Naive thymus-derived CD4-positive, alpha-beta T cell (primary cell): ENCODE data around the gene LAYN. TPM values are rescaled to one million over a fixed set of nuclear protein-coding genes. Genes with fewer than 3 reads are reported as not detected.

Experiments
- ATAC-seq: fragments of 150-1000 bp; cut with Tn5 transposase; 2 replicates; pipeline ENCODE4 v1.10.0; 2021; ENCODE audit warnings: mild to moderate bottlenecking, moderate library complexity
- CTCF ChIA-PET: fragments of 350-600 bp; sonication (Branson Sonifier 250); formaldehyde crosslinking; loops from one replicate; lab custom pipeline; 2021; ENCODE audit warnings: antibody characterized with exemption; lab: Charles Lee
- POLR2A ChIA-PET: fragments of 350-600 bp; sonication (Branson Sonifier 250); formaldehyde crosslinking; loops from one replicate; lab custom pipeline; 2021; ENCODE audit warnings: antibody characterized with exemption, inconsistent platforms; lab: Charles Lee
- DNase-seq, 9 donors: peaks; one replicate each; pipeline versions ENCODE4 v3.0.0 to v3.0.0-alpha.2; 2020 to 2022; ENCODE audit warnings: mixed read lengths in 1 of 9
- H3K27ac ChIP-seq: one replicate; pipeline ENCODE4 v1.7.0; 2013; ENCODE audit warnings: mild to moderate bottlenecking, low read depth, low read length, moderate library complexity
- H3K27me3 ChIP-seq, 2 donors: one replicate each; pipeline ENCODE4 v1.7.0; 2013; ENCODE audit warnings: low read length in 2 of 2, mild to moderate bottlenecking in 2 of 2, moderate library complexity in 2 of 2; ENCODE audit not compliant: control insufficient read depth in 2 of 2, insufficient read depth in 2 of 2
- H3K36me3 ChIP-seq, 3 experiments: 1 replicate in 2 of 3; 2 replicates in 1 of 3; pipeline ENCODE4 v1.7.0; 2013; ENCODE audit warnings: low read length in 3 of 3, mild to moderate bottlenecking in 3 of 3, moderate library complexity in 1 of 3; ENCODE audit not compliant: insufficient read depth in 3 of 3, control insufficient read depth in 2 of 3
- H3K4me1 ChIP-seq, 2 donors: one replicate each; pipeline ENCODE4 v1.7.0; 2013; ENCODE audit warnings: low read length in 2 of 2, mild to moderate bottlenecking in 2 of 2, moderate library complexity in 1 of 2; ENCODE audit not compliant: control insufficient read depth in 2 of 2, insufficient read depth in 2 of 2
- H3K4me3 ChIP-seq: 2 replicates; pipeline ENCODE4 v1.7.0; 2013; ENCODE audit warnings: mild to moderate bottlenecking, low read length
- H3K9me3 ChIP-seq, 3 experiments: 1 replicate in 2 of 3; 2 replicates in 1 of 3; pipeline ENCODE4 v1.7.0; 2013; ENCODE audit warnings: low read length in 3 of 3; ENCODE audit not compliant: control insufficient read depth in 2 of 3
- H3K27ac Mint-ChIP-seq, 9 donors: one replicate each; pipeline ENCODE4 v1.8.0; 2020 to 2022; ENCODE audit warnings: mixed read lengths in 9 of 9, mild to moderate bottlenecking in 8 of 9, moderate library complexity in 5 of 9, inconsistent platforms in 2 of 9
- H3K27me3 Mint-ChIP-seq, 5 donors: one replicate each; pipeline ENCODE4 v1.8.0; 2021 to 2022; ENCODE audit warnings: mixed read lengths in 5 of 5, mild to moderate bottlenecking in 1 of 5
- H3K36me3 Mint-ChIP-seq, 5 donors: one replicate each; pipeline ENCODE4 v1.8.0; 2020 to 2022; ENCODE audit warnings: mixed read lengths in 5 of 5, mild to moderate bottlenecking in 3 of 5, inconsistent platforms in 1 of 5
- H3K4me1 Mint-ChIP-seq, 7 donors: one replicate each; pipeline ENCODE4 v1.8.0; 2020 to 2022; ENCODE audit warnings: mixed read lengths in 7 of 7, mild to moderate bottlenecking in 3 of 7, inconsistent platforms in 1 of 7
- H3K4me3 Mint-ChIP-seq, 10 donors: one replicate each; pipeline ENCODE4 v1.8.0; 2020 to 2022; ENCODE audit warnings: mild to moderate bottlenecking in 10 of 10, mixed read lengths in 10 of 10, moderate library complexity in 6 of 10, inconsistent platforms in 2 of 10
- H3K9me3 Mint-ChIP-seq, 11 donors: one replicate each; pipeline ENCODE4 v1.8.0; 2020 to 2022; ENCODE audit warnings: mixed read lengths in 11 of 11, mild to moderate bottlenecking in 4 of 11, inconsistent platforms in 1 of 11, moderate library complexity in 1 of 11
- intact Hi-C, 2 donors: fragments of 100-400 bp; cut with micrococcal nuclease; formaldehyde crosslinking; loops; one replicate each; pipeline ENCODE4 v1.15.1; 2023
- polyA plus RNA-seq, 2 donors: library from polyadenylated mRNA; unstranded; fragments of 300-500 nt; fragmentation: Illumina TruSeq; gene quantifications; one replicate each; pipeline ENCODE4 v1.2.3, GENCODE V29; 2021
- total RNA-seq, 6 experiments: library from RNA in 5 of 6; stranded (reverse) in 5 of 6; gene quantifications; 1 replicate in 5 of 6; 2 replicates in 1 of 6; pipeline ENCODE4 v1.2.3 and lab custom pipeline; 2021 to 2026

The LAYN gene
- total and polyA plus RNA-seq, 7 experiments from 2014 or later = 0.12 to 8.7 (median 0.62) TPM

- Mint-ChIP-seq H3K27me3 (peaks cover 48 to 69% (median 54%) of the 10 kb centered on the region in 5 donors), H3K27ac (peak within 1 kb of the TSS in 1 of 9 donors; percentile 44), H3K4me1 (peaks cover 0 to 19% (median 12%) of the 10 kb centered on the region in 7 donors), H3K4me3 (peak within 1 kb of the TSS; percentile 22 to 83 (median 66)), H3K9me3 (peaks cover 0 to 4% (median 0%) of the 10 kb centered on the region in 11 donors), H3K36me3 (peaks cover 0 to 4% (median 2%) of the 10 kb centered on the region in 5 donors)
- POLR2A ChIA-PET = no interaction called here
- H3K36me3 ChIP-seq = no peaks in the 10 kb centered on the region
- DNase-seq (peak in 8 of 9 donors; percentile 2 to 38 (median 12)), ATAC-seq (peak; percentile 53)
- H3K9me3 ChIP-seq = no peaks in the 10 kb centered on the region
- no peak within 1 kb of the TSS for H3K4me3 ChIP-seq
- peaks cover 0 to 3% of the 10 kb centered on the region in 2 donors for H3K4me1 ChIP-seq
- H3K27ac ChIP-seq = no peak within 1 kb of the TSS
- H3K27me3 ChIP-seq = peaks cover 5 to 10% of the 10 kb centered on the region in 2 donors
- CTCF ChIA-PET = interaction anchor here (0.7 kb wide), 1 partner anchor 11 kb away, joined by 3 read pairs; no protein-coding TSS in a partner anchor
- intact Hi-C loops = loop anchor here (1.0 to 2.0 kb wide), 3 partner anchors 14 to 29 kb away; partner anchors contain the start of gene LAYN (in 1 of the 2)
Measured at GRCh38 chr11:111512296-111513239, 28.0 kb upstream of the LAYN start, which contains the start of gene BTG4. Gene BTG4, minus strand, starts transcription at chr11:111512386. Its CDS starts 13,610 bp downstream, at chr11:111498776.

GRCh38 chr11:111513240-111513605, 27.3 kb upstream of the LAYN start:
- DNase-seq = no peak
- ChIA-PET POLR2A (no interaction called here), CTCF (interaction anchor here (0.7 kb wide), 1 partner anchor 12 kb away, joined by 3 read pairs; no protein-coding TSS in a partner anchor)
- peak overlapping the region; percentile 22 to 82 (median 59) for H3K4me3 Mint-ChIP-seq
- H3K36me3 Mint-ChIP-seq = peaks cover 0 to 4% (median 2%) of the 10 kb centered on the region in 5 donors
- Histone ChIP-seq H3K27ac (no peak overlapping the region), H3K4me1 (peaks cover 0 to 3% of the 10 kb centered on the region in 2 donors), H3K4me3 (no peak overlapping the region), H3K9me3 (no peaks in the 10 kb centered on the region), H3K36me3 (no peaks in the 10 kb centered on the region), H3K27me3 (peaks cover 5 to 10% of the 10 kb centered on the region in 2 donors)
- peaks cover 0 to 4% (median 0%) of the 10 kb centered on the region in 11 donors for H3K9me3 Mint-ChIP-seq
- intact Hi-C loops = loop anchor here (1.0 to 2.0 kb wide), 3 partner anchors 14 to 28 kb away; partner anchors contain the start of gene LAYN (in 1 of the 2)
- no peak overlapping the region for H3K27ac Mint-ChIP-seq
- ATAC-seq = peak; percentile 44
- peaks cover 0 to 19% (median 12%) of the 10 kb centered on the region in 7 donors for H3K4me1 Mint-ChIP-seq
- H3K27me3 Mint-ChIP-seq = peaks cover 43 to 62% (median 47%) of the 10 kb centered on the region in 5 donors

- intact Hi-C loops = no loop called here
- peaks cover 0 to 4% (median 0%) of the 10 kb centered on the region in 11 donors for H3K9me3 Mint-ChIP-seq
- Histone ChIP-seq H3K4me3 (no peak within 1 kb of the TSS), H3K36me3 (no peaks in the 10 kb centered on the region), H3K4me1 (peaks cover 0 to 3% of the 10 kb centered on the region in 2 donors), H3K27ac (no peak within 1 kb of the TSS), H3K27me3 (peaks cover 5 to 10% of the 10 kb centered on the region in 2 donors), H3K9me3 (no peaks in the 10 kb centered on the region)
- ChIA-PET POLR2A (no interaction called here), CTCF (interaction anchor here (0.6 kb wide), 1 partner anchor 88 kb away, joined by 4 read pairs; no protein-coding TSS in a partner anchor)
- peaks cover 39 to 55% (median 44%) of the 10 kb centered on the region in 5 donors for H3K27me3 Mint-ChIP-seq
- H3K4me1 Mint-ChIP-seq = peaks cover 0 to 19% (median 12%) of the 10 kb centered on the region in 7 donors
- H3K4me3 Mint-ChIP-seq = peak within 1 kb of the TSS; percentile 35 to 82 (median 57)
- DNase-seq = peak in 1 of 9 donors; percentile 6
- no peak for ATAC-seq
- peaks cover 0 to 4% (median 2%) of the 10 kb centered on the region in 5 donors for H3K36me3 Mint-ChIP-seq
- H3K27ac Mint-ChIP-seq = no peak within 1 kb of the TSS
Measured at GRCh38 chr11:111514216-111515031, 26.1 kb upstream of the LAYN start, which contains the start of gene HOATZ. Gene HOATZ, plus strand, starts transcription at chr11:111514778. Its CDS starts 7 bp downstream, at chr11:111514785.

GRCh38 chr11:111515591-111515990, 24.9 kb upstream of the LAYN start:
- no peaks in the 10 kb centered on the region for H3K9me3 ChIP-seq
- DNase-seq = no peak
- Mint-ChIP-seq H3K27me3 (peaks cover 32 to 47% (median 34%) of the 10 kb centered on the region in 5 donors), H3K4me3 (no peak overlapping the region), H3K36me3 (peaks cover 0 to 2% (median 0%) of the 10 kb centered on the region in 5 donors), H3K4me1 (peaks cover 0 to 19% (median 12%) of the 10 kb centered on the region in 7 donors), H3K9me3 (peaks cover 0 to 1% (median 0%) of the 10 kb centered on the region in 11 donors), H3K27ac (no peak overlapping the region)
- ATAC-seq = no peak
- peaks cover 0 to 3% of the 10 kb centered on the region in 2 donors for H3K4me1 ChIP-seq
- intact Hi-C loops = no loop called here
- no peak overlapping the region for H3K4me3 ChIP-seq
- no peak overlapping the region for H3K27ac ChIP-seq
- POLR2A ChIA-PET = no interaction called here
- CTCF ChIA-PET = no interaction called here
- H3K36me3 ChIP-seq = no peaks in the 10 kb centered on the region
- H3K27me3 ChIP-seq = peaks cover 5 to 10% of the 10 kb centered on the region in 2 donors

GRCh38 chr11:111518668-111519067, 21.9 kb upstream of the LAYN start:
- H3K4me3 Mint-ChIP-seq = no peak overlapping the region
- DNase-seq (no peak), ATAC-seq (no peak)
- H3K4me3 ChIP-seq = no peak overlapping the region
- POLR2A ChIA-PET = no interaction called here
- peaks cover 5 to 6% of the 10 kb centered on the region in 2 donors for H3K27me3 ChIP-seq
- H3K4me1 Mint-ChIP-seq = peaks cover 0 to 12% (median 7%) of the 10 kb centered on the region in 7 donors
- no peaks in the 10 kb centered on the region for H3K9me3 ChIP-seq
- no peaks in the 10 kb centered on the region for H3K36me3 ChIP-seq
- H3K27ac Mint-ChIP-seq = no peak overlapping the region
- no peaks in the 10 kb centered on the region for H3K4me1 ChIP-seq
- H3K27ac ChIP-seq = no peak overlapping the region
- intact Hi-C loops = no loop called here
- CTCF ChIA-PET = no interaction called here
- peaks cover 0 to 1% (median 0%) of the 10 kb centered on the region in 11 donors for H3K9me3 Mint-ChIP-seq
- H3K36me3 Mint-ChIP-seq = no peaks in the 10 kb centered on the region
- peaks cover 13 to 38% (median 16%) of the 10 kb centered on the region in 5 donors for H3K27me3 Mint-ChIP-seq

GRCh38 chr11:111520560-111520959, 20.0 kb upstream of the LAYN start:
- H3K36me3 Mint-ChIP-seq = no peaks in the 10 kb centered on the region
- no peaks in the 10 kb centered on the region for H3K4me1 ChIP-seq
- H3K4me1 Mint-ChIP-seq = peaks cover 0 to 12% (median 0%) of the 10 kb centered on the region in 7 donors
- intact Hi-C loops = no loop called here
- no peaks in the 10 kb centered on the region for H3K9me3 Mint-ChIP-seq
- ATAC-seq = no peak
- H3K4me3 ChIP-seq = no peak overlapping the region
- no peak for DNase-seq
- POLR2A ChIA-PET = no interaction called here
- H3K27ac Mint-ChIP-seq = no peak overlapping the region
- no peaks in the 10 kb centered on the region for H3K9me3 ChIP-seq
- H3K27me3 Mint-ChIP-seq = peaks cover 0 to 20% (median 9%) of the 10 kb centered on the region in 5 donors
- H3K27ac ChIP-seq = no peak overlapping the region
- H3K27me3 ChIP-seq = peaks cover 0 to 5% of the 10 kb centered on the region in 2 donors
- CTCF ChIA-PET = no interaction called here
- no peaks in the 10 kb centered on the region for H3K36me3 ChIP-seq
- no peak overlapping the region for H3K4me3 Mint-ChIP-seq
